ENCODE results near the gene FBN3.

Gene FBN3

GRCh38 chr19:8065875-8066261 lies 83.5 kb downstream of the FBN3 start (continued):
- no peak for TF ChIP-seq ZBTB11 (tag by site-specific recombination; conservative IDR thresholded peaks at IDR 0.05; ENCODE audit: low read depth)

GRCh38 chr19:8064911-8065874 lies 84.2 kb downstream of the FBN3 start:
- H3K9me3 ChIP-seq (ENCODE audit: control insufficient read depth, insufficient read depth, low read depth, low read length): no peaks in the 10 kb centered on the region
- no peak overlapping the region for H3K4me3 ChIP-seq (ENCODE audit: low read depth, low read length)
- ChIA-PET CTCF (no interaction called here), POLR2A (no interaction called here)
- TF ChIP-seq ZNF843 (tag by site-specific recombination; IDR thresholded peaks at IDR 0.05) (no peak), SETDB1 (IDR thresholded peaks at IDR 0.05; ENCODE audit: insufficient read length, low read length) (no peak), ZNF747 (tag by site-specific recombination; IDR thresholded peaks at IDR 0.05) (no peak), ZNF362 (tag by site-specific recombination; IDR thresholded peaks at IDR 0.05) (no peak), ZNF157 (tag by site-specific recombination; IDR thresholded peaks at IDR 0.05) (no peak), ZNF701 (tag by site-specific recombination; IDR thresholded peaks at IDR 0.05) (no peak), BCL6B (tag by site-specific recombination; IDR thresholded peaks at IDR 0.05) (no peak), ZNF112 (tag by site-specific recombination; IDR thresholded peaks at IDR 0.05) (no peak), ZNF513 (tag by site-specific recombination; IDR thresholded peaks at IDR 0.05) (no peak), ZNF677 (tag by site-specific recombination; IDR thresholded peaks at IDR 0.05) (no peak), ZNF280D (tag by site-specific recombination; IDR thresholded peaks at IDR 0.05) (no peak), ZNF416 (tag by site-specific recombination; IDR thresholded peaks at IDR 0.05) (no peak), ZSCAN4 (tag by site-specific recombination; IDR thresholded peaks at IDR 0.05) (no peak)
- no peaks in the 10 kb centered on the region for H3K4me1 ChIP-seq (ENCODE audit: control insufficient read depth, insufficient read depth, low read length)
- no peak overlapping the region for H3K27ac ChIP-seq (ENCODE audit: extremely low read depth, low read depth, low read length)
- no peaks in the 10 kb centered on the region for H3K36me3 ChIP-seq (ENCODE audit: control insufficient read depth in 2 of 2, insufficient read depth in 1 of 2, low read length in 2 of 2)

Data from HEK293 (cell line).